GF-D8 (cell line): ENCODE measurements around the gene CLIC1.
A peak's percentile ranks its signal among the peaks of the same experiment; 100 is the strongest.
"Not testable (repeated sequence)": the region's sequence is repeated elsewhere in the genome, so short reads cannot be mapped to it uniquely, and the experiment has no call there.

Experiments
- DNase-seq: peaks from one replicate; lab custom pipeline; 2025; lab: John Stamatoyannopoulos, UW

CLIC1 gene

DNA sequence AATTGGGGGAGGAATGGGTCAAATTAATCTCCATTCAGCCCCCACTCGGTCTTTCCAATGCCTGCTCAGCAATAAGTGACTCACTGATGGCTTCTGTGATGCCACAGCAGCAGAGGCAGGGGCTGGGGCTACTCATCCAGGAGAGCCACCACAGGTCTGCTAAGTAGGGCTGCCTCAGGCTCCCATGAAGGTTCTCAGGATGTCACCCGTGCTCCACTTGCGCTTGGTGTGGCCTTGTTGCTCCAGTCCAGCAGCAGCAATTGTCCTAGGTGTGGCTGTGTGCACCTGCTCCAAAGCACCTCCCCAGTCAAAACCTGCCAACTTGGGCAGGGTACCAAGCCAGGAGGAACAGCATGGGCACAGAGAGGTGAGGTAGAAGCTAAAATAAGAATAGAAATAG, 14.2 kb downstream of the CLIC1 start:
- DNase-seq: no peak

DNA sequence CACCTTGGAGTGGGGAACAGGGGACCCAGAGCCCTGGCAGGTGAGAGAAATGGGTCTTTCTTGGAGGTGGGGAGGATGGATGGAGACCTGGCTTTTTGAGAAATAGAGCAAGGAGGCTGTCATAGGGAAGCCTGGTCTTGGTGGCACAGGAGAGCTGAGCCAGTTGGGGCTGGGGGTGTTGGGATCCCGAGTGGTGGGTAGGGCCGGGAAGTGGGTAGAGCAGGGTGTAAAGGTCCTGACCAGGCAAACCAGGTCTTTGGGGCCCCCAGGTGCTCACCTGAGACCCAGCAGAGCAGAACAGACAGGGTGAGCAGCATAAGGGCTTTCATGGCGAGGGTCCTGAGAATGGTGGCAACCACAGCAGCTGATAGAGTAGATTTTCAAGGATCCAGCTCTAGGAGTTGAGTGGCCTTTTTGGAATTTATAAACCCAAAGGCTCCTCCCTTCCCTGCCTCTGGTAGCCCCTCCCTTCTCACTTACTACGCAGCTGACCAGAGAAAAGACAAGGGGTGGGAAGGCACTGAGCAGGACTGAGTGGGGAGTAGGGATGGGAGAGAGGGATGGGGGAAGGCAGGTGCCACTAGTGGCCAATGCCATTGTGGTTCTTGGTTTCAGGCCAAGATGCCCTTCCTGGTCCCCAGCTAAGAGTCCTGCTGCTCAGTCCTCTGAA, 14.8 kb downstream of the CLIC1 start, which contains the start of gene LY6G6C:
TSS of gene LY6G6C (minus strand) at position 396 of the 670 bp plus-strand sequence. CDS start at position 329, 67 bp downstream.
- no peak for DNase-seq

DNA sequence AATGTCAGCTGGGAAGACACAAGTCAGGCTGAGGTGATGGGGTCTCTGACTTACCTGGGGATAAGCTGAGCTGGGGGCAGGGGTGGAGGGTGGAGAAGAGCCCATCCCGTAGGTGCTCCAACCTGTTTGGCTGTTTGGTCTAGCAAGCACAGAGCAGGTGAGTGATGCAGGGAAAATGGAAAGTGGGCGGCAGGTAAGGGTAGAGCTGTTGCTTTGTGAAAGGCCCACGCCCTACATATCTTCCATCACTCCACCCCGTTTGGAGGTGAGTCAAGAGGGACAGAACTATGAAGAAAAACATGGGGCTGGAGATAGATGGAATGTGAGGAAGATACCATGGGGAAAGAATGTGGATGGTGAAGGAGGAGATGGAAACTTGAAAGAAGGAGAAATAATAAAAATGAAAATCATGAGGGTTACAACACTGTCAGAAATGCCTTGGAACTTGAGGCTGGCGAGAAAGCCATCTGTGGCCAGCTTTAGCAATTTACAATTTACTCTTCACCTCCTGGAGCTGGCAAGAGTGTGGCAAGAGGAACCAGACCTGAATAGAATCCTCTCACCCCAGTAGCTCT, 16.0 kb downstream of the CLIC1 start:
- DNase-seq: no peak

DNA sequence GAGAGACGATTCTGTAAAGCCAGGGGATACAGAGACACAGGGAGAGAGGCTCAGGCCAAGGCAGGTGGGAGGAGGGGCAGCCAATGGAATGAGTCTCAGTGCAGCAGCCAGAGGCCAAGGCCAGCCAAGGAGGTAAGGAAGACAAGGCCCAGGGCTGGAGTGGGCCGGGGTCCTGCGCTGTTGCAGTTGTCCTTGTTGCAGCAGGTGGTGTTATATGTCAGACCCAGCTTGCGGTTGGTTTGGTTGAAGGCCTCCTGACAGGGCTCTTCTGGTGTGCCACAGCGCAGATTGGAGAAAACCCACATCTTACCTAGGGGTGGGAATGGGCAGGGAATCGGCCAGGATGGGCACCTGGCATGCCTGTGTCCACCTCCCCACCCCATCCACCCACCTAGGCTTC, 17.3 kb downstream of the CLIC1 start:
- no peak for DNase-seq

DNA sequence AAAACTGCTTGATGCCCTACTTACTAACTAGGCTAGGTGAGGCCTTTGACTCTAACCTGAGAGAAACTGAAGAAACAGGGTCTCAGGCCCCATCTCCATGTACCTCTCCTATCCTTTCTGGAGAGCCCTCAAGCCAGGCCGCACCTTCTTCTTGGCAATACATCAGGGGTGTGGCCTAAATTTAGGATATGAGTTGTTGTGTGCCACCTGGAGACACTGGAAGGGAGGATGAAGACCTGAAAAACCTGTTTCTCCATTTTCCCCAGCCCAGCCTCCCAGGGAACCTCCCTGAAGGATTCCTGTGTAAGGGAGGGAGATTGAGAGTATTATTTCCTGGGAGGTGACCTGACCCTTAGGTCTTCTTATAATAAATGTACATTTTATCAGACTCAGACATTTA, 18.1 kb downstream of the CLIC1 start:
- DNase-seq: no peak

DNA sequence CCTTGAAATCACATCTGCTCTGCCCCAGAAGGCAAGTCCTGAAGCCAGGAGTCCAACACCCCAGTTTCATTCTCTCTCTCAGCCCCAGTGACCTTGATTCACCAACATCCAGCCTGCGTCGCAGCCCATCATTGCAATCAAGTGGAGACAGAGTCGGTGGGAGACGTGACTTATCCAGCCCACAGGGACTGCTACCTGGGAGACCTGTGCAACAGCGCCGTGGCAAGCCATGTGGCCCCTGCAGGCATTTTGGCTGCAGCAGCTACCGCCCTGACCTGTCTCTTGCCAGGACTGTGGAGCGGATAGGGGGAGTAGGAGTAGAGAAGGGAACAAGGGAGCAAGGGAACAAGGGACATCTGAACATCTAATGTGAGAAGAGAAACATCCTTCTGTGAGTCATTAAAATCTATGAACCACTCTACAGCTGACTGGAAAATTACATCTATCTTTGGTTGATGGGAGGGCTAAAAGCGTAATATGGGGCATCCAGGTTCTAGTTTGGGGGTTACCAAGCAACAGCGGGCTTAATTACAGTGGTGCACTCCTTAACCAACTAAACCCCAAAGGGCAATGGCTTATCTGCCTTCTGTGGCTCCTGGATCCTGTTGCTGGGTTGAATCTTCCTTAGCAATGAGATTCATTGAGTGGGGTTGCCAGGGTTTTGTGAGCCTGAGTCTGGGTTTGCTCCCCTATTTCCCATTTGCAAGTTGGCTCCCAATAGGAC, 18.7 kb downstream of the CLIC1 start:
- DNase-seq: no peak

DNA sequence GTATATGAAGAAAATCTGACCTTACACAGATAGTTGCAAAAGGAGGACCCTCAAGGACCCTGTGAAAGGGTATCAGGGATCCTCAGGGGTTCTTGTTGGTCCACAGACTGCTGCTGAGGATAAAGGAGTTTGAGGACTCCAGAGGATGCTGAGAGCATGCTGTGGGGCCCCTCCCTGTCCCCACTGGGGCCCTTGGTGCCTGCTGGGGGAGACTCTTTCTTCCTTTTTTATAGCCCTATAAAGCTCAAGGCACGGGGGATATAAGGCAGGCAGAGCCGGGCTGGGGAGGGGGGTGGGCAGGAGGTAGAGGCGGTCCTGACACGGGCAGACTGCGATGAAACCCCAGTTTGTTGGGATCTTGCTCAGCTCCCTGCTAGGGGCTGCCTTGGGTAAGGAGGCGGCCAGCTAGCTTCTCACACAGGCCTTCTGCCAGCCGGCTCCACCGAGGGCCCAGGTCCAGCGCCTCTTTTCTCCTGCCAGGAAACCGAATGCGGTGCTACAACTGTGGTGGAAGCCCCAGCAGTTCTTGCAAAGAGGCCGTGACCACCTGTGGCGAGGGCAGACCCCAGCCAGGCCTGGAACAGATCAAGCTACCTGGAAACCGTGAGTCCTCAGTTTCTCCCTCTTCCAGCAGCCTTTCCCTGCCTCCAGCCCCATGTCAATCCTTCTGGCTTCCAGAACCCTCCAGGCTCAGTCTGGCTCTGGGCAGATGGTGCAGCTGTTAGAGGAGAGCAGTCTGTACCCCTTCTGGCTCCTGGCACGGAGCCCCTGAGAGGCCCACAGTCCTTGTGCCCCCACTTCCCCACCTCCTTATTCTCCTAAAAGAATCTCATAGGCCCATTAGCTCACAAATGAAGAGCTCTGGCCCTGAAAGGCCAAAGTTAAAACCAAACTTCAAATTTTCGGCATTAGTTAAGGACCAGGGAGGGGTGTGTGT, 21.0 kb downstream of the CLIC1 start, which contains the start of gene LY6G6D:
TSS of gene LY6G6D (plus strand) at position 327 of the 937 bp plus-strand sequence. CDS start at position 335, 8 bp downstream.
- no peak for DNase-seq

DNA sequence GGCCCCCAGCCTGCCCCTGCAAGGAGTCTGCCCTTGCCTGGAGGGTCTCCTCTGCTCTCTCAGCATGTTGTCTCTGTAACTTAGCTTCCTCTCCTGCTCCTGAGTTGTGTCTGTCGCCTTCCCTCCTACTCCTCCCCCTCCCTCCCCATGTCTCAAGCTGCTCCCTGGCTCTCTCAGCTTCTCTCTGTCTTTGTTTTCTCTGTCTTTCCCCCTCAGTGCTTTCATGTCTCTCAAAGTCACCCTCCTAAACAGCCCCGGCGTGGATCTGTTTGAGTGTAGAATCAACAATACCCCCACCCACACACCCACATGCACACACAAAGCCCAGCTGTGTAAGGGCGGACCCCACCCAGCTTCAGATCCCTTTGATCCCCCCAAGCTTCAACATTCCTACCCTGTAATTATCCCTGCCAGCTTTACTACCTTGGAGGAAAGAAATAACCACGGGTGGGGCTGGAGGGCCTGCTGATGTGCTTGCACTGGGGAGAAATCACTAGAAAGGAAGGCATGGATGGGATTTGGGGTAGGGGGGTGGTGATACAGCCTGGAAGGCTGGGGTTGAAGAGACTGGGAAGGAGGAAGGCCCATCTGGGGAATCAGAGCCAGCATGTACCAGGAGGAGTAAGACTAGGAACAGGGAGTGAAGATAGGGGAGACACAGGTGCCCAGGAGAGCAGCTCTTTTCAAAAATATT, 22.2 kb downstream of the CLIC1 start:
- no peak for DNase-seq

DNA sequence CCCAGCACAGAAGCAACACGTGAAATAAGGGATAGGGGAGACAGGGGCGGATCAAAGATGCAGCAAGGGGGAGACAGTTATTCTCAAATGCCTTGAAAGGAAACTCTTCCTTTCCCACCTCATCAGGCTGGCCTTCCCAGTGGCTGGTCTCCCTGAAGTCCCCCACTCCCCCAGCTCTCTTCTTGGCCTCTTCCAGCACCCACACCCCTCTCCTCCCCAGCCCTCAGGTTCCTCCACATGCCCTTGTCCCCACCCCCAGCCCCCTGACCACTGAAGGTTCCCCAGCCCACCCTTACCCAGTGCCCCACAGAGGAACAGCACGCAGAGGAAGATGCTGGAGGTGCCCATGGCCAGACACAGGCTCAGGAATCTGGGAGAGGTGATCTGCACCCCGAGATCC, 22.9 kb downstream of the CLIC1 start:
- no peak for DNase-seq

DNA sequence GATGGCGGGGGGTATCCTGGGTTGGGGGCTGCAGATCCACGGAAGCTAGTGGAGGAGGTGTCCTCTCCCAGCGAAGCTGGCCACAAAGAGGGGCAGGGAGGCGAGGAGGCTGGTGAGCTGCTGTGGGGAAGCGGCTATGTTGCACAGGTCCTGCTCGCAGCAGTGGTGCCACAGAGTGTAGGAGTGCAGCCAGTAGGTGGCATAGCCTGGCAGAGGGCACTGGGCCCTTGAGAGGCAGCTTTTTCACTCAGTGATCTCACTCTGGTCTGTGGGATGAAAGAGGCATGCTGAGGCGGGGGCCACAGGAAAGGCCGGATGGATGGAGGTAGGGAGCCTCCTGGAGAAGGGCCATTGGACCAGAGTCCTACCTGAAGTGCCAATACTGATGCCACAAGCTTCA, 24.0 kb downstream of the CLIC1 start:
- DNase-seq: peak; percentile 3

DNA sequence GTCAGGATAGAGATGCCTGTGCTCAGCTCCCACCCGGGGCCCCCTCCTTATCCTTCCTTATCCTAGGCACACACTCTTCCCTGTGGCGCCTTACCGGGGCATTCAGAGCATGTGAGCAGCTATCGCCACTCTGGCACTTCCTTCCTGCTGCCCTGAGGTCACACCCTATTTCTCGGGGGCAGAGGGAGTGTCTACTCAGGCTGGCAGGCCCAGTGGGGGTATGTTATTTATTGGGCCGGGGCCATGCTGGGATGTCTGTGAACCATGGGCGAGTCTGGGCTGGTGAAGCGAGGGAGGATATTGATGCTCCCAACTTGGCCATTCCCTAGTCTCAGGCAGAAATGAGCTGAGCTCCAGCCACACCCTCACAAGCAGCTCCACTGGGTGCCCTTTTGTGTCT, 25.1 kb downstream of the CLIC1 start:
- DNase-seq: peak; percentile 10

DNA sequence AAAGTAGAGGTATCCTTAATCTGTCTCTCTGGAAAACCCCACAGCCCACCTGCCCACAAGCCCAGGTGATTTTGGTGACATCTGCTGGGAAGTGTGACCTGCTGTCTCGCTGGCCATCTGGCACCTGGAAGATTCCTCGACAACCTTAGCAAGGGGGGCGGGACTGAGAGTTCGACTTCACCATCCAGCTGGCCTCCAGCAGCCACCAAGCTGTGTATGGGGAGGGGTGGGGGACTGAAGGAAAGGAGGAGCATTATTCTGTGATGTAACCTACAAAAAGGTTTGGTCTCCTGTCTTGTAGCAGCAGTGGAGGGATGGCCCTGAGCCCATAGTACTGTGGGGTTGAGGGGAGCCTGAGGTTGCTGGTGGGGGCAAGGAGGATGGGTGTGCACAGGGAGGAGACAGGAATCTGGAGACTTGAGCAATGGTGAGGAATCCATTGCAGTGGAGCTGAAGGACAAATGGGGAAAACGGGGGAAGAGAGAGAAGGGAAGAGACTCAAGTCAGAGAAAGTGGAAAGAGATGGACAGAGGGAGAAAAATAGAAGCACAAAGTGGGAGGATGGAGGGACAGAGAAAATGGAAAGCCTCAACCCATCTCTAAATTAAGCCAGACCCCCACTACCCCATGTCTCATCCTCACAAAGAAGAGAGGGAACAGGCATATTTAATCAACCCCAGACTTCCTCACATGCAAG, 25.7 kb downstream of the CLIC1 start:
- no peak for DNase-seq

DNA sequence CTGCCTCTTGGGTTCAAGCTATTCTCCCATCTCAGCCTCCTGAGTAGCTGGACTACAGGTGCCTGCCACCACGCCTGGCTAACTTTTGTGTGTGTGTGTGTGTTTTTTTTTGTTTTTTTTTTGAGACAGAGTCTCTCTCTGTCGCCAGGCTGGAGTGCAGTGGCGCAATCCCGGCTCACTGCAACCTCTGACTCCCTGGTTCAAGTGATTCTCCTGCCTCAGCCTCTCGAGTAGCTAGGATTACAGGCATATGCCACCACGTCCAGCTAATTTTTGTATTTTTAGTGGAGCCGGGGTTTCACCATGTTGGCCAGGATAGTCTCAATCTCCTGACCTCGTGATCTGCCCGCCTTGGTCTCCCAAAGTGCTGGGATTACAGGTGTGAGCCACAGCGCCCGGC, 27.2 kb downstream of the CLIC1 start:
- not testable (repeated sequence) for DNase-seq

DNA sequence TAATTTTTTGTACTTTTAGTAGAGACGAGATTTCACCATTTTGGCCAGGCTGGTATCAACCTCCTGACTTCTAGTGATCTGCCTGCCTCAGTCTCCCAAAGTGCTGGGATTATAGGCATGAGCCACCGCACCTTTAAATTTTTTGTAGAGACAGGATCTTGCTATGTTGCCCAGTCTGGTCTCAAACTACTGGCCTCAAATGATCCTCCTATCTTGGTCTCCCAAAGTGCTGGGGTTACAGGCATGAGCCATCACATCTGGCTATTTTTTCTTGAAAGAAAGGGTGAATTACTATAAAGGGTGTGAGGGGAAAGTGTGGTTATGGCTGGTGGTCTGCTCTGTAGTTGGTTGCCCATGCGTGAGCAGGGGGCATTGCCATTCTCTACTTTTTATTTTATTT, 28.1 kb downstream of the CLIC1 start:
- DNase-seq: no peak

DNA sequence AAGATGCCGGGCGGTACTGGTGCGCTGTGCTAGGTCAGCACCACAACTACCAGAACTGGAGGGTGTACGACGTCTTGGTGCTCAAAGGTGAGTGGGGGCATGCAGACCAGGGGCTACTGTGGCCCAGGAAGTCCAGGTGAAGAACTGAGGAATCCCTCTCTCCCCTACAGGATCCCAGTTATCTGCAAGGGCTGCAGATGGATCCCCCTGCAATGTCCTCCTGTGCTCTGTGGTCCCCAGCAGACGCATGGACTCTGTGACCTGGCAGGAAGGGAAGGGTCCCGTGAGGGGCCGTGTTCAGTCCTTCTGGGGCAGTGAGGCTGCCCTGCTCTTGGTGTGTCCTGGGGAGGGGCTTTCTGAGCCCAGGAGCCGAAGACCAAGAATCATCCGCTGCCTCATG, 28.6 kb downstream of the CLIC1 start:
- DNase-seq: no peak

DNA sequence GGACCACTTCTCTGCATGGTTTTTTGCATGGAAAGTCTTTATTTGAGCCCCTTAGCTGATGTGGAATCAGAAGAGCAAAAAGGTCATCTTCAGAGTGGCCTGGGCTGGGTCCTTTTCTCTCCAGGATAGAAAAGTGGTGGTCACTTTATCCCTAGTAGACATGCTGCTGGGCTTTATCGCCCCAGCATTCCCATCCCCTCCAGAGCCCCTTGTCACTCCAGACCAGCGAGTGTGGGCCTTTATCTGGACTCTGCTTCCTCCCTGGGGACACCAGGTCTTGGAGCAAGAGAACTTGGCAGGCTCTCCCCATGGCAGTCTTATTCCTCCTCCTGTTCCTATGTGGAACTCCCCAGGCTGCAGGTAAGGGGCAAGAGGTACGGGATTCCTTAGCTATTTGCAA, 29.7 kb downstream of the CLIC1 start, which contains the start of gene LY6G6F:
TSS of gene LY6G6F (plus strand) at position 268 of the 400 bp plus-strand sequence. CDS start at position 309, 41 bp downstream.
- DNase-seq: no peak

DNA sequence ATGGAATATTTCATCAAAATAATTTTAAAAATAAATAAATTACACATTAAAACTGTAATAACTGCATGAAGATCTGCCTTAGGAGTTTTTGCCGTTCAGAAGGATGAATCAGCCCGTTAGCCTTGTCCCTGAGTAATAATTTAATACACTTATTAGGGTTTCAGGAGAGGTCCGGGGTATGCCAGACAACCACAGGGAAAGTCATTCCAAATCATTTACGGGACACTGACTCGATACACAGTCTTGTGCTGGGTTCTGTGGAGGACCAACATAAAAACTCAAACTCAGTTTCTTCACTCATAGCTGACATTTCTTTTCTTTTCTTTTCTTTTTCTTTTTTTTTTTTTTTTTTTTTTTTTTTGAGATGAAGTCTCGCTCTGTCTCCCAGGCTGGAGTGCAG, 30.4 kb downstream of the CLIC1 start:
- no peak for DNase-seq

DNA sequence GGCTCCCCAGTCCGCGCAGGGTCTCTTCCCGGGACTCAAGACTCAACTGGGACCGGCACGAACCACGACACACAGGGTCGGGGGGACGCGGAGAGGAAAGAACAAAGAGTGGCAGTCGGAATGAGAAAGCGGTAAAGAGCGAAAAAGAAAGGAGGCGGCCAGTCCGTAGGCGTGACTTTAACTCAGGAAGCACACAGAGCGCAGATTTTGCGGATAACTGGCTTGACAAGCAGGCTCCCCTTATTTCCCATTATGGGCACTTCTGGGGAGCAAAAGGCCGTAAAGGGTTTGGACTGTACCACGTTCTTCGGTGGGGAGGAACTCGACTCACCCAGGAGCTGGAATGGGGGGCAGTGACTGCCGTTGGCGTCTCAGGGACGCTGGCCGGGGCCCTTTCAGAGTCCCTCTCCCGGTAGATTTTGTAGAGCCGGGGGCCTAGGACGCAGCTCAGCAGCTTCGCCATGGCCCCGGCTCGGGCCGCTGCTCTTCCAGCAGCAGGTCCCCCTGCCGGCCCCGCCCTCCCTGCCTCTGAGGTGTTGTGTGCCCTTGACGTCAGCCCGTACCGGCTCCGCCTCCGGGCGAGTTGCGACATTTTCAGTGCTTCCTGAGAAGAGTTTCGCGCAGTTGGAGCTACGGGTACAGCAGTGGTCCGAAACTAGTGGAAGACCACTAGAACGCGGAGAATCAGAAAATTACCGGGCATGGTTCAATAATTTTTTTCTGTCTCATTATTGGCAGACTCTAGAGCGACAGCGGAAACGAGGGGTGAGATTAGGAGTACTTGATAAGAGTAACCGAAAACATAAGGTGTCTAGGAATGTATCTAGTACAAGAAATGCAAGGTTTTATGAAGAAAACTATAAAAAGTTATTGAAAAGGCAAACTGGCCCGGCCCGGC, 33.3 kb downstream of the CLIC1 start, which contains the start of gene ABHD16A:
TSS of gene ABHD16A (minus strand) at position 506 of the 898 bp plus-strand sequence. CDS start at position 463, 43 bp downstream.
- peak; percentile 95 for DNase-seq

DNA sequence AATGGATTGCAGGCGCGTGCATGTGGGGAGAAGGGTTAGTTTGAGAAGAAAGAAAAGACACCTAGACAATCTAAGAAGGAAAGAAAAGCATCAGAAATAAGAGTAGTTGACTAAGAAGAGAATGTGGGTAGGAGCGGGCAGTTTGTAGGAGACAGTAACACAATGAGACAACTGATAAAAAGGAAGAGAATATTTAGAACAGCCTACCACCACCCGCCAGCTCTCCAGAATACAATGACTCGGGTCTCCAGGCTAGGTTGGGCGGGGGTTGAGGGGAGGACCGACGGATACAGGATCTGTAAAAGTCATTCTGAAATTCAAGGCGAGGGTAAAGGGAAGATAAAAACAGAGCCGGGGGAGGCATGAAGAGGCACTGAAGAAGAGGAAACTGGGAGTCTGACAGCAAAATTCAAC, 33.9 kb downstream of the CLIC1 start:
- DNase-seq: no peak
